Activated B cell treated with CpG ODN at 0.5 μM for 24 hours (primary cell): Measurements from ENCODE around the gene GSK3A. TPM values are rescaled to one million over a fixed set of nuclear protein-coding genes. Genes with fewer than 3 reads are reported as not detected.

Experiments used
- ATAC-seq: fragments of 200-7000 bp; cut with Tn5 transposase; one replicate; pipeline ENCODE4 v1.10.0; 2021; ENCODE audit warnings: low read depth, mild to moderate bottlenecking, moderate library complexity
- CTCF ChIA-PET: fragments of 350-600 bp; sonication (Branson Sonifier 250); formaldehyde crosslinking; loops from one replicate; lab custom pipeline; 2021; ENCODE audit warnings: antibody characterized with exemption; lab: Charles Lee
- POLR2A ChIA-PET: fragments of 350-600 bp; sonication (Branson Sonifier 250); formaldehyde crosslinking; loops from one replicate; lab custom pipeline; 2021; ENCODE audit warnings: antibody characterized with exemption; lab: Charles Lee
- DNase-seq: peaks from one replicate; pipeline ENCODE4 v3.0.0; 2022
- H3K27ac Mint-ChIP-seq: one replicate; pipeline ENCODE4 v1.8.0; 2020; ENCODE audit warnings: mixed read lengths
- H3K27me3 Mint-ChIP-seq: one replicate; pipeline ENCODE4 v1.8.0; 2021; ENCODE audit warnings: mixed read lengths
- H3K36me3 Mint-ChIP-seq: one replicate; pipeline ENCODE4 v1.8.0; 2021; ENCODE audit warnings: low read depth, mixed read lengths
- H3K4me1 Mint-ChIP-seq: one replicate; pipeline ENCODE4 v1.8.0; 2021; ENCODE audit warnings: mixed read lengths
- H3K4me3 Mint-ChIP-seq: one replicate; pipeline ENCODE4 v1.8.0; 2020; ENCODE audit warnings: mild to moderate bottlenecking, mixed read lengths
- H3K9me3 Mint-ChIP-seq: one replicate; pipeline ENCODE4 v1.8.0; 2020; ENCODE audit warnings: mixed read lengths
- CTCF ChIP-seq: fragments of 200-600 bp; IDR thresholded peaks from one replicate; pipeline ENCODE4 v1.8.0; 2022; ENCODE audit warnings: antibody characterized with exemption, mild to moderate bottlenecking
- intact Hi-C: fragments of 100-400 bp; cut with micrococcal nuclease; formaldehyde crosslinking; loops from one replicate; pipeline ENCODE4 v1.15.1; 2024
- total RNA-seq: library from RNA; stranded (reverse); gene quantifications from 2 replicates; pipeline ENCODE4 v1.2.3, GENCODE V29; 2022

The GSK3A gene
- 38.2 and 38.6 TPM in 2 replicates for total RNA-seq

- Mint-ChIP-seq H3K9me3 (no peaks in the 10 kb centered on the region), H3K36me3 (peaks cover 33% of the 10 kb centered on the region), H3K27ac (peak within 1 kb of the TSS; percentile 99), H3K4me1 (peaks cover 56% of the 10 kb centered on the region), H3K4me3 (peak within 1 kb of the TSS; percentile 99), H3K27me3 (no peaks in the 10 kb centered on the region)
- ChIA-PET CTCF (interaction anchor here (1.8 to 4.0 kb wide), 4 partner anchors 25 to 134 kb away, joined by 4 to 26 read pairs (median 10); partner anchors contain the start of genes DEDD2 and POU2F2), POLR2A (interaction anchor here (0.5 to 7.2 kb wide), 26 partner anchors 9 to 383 kb away, joined by 3 to 68 read pairs (median 6); partner anchors contain the start of genes CIC, DEDD2, ERF and MEGF8)
- intact Hi-C loops: loop anchor here (1.0 to 2.0 kb wide), 10 partner anchors 25 to 181 kb away; partner anchors contain the start of genes DEDD2, MEGF8, PAFAH1B3 and PRR19
- DNase-seq (peak; percentile 96), ATAC-seq (peak; percentile 73)
- TF ChIP-seq CTCF: no peak
These were observed at the start of gene GSK3A for GRCh38 chr19:42242512-42243409. TSS of gene GSK3A (minus strand) at chr19:42242602. CDS start at chr19:42242465, 137 bp downstream.

GRCh38 chr19:42291435-42291810, 49.0 kb upstream of the GSK3A start:
- intact Hi-C loops: loop anchor here (1.0 kb wide), 1 partner anchor 158 kb away; no protein-coding TSS in a partner anchor
- Mint-ChIP-seq H3K36me3 (peaks cover 70% of the 10 kb centered on the region), H3K9me3 (no peaks in the 10 kb centered on the region), H3K4me1 (peaks cover 15% of the 10 kb centered on the region), H3K4me3 (no peak overlapping the region), H3K27ac (no peak overlapping the region), H3K27me3 (no peaks in the 10 kb centered on the region)
- POLR2A ChIA-PET: no interaction called here
- ATAC-seq (no peak), DNase-seq (no peak)
- no peak for TF ChIP-seq CTCF
- CTCF ChIA-PET: no interaction called here

- ATAC-seq (peak; percentile 84), DNase-seq (peak; percentile 64)
- Mint-ChIP-seq H3K9me3 (no peaks in the 10 kb centered on the region), H3K4me3 (no peak overlapping the region), H3K27me3 (no peaks in the 10 kb centered on the region), H3K4me1 (peaks cover 16% of the 10 kb centered on the region), H3K36me3 (peaks cover 74% of the 10 kb centered on the region), H3K27ac (no peak overlapping the region)
- ChIA-PET POLR2A (no interaction called here), CTCF (no interaction called here)
- intact Hi-C loops: loop anchor here (1.0 kb wide), 1 partner anchor 157 kb away; no protein-coding TSS in a partner anchor
- TF ChIP-seq CTCF: no peak
These were observed 48.4 kb upstream of the GSK3A start for GRCh38 chr19:42290523-42291434.

GRCh38 chr19:42290136-42290522, 47.7 kb upstream of the GSK3A start:
- Mint-ChIP-seq H3K27me3 (no peaks in the 10 kb centered on the region), H3K4me1 (peaks cover 21% of the 10 kb centered on the region), H3K4me3 (no peak overlapping the region), H3K36me3 (peaks cover 72% of the 10 kb centered on the region), H3K9me3 (no peaks in the 10 kb centered on the region), H3K27ac (no peak overlapping the region)
- TF ChIP-seq CTCF: no peak
- DNase-seq (no peak), ATAC-seq (no peak)
- ChIA-PET POLR2A (no interaction called here), CTCF (no interaction called here)
- intact Hi-C loops: no loop called here
